RWPE2 (cell line): ENCODE data around the gene NRDC.

ENCODE experiments used
- ATAC-seq: fragments of 200-7000 bp; cut with Tn5 transposase; 3 replicates; pipeline ENCODE4 v1.9.1; 2021; ENCODE audit warnings: low read depth
- DNase-seq: peaks from one replicate; pipeline ENCODE4 v3.0.0-alpha.2; 2020; ENCODE audit warnings: low spot score
- H3K27ac ChIP-seq: fragments of 450-650 bp; 2 replicates; pipeline ENCODE4 v1.5.1; 2017; ENCODE audit warnings: mild to moderate bottlenecking; ENCODE audit not compliant: poor library complexity, severe bottlenecking
- H3K27me3 ChIP-seq: fragments of 250-450 bp; sonication (Bioruptor Pico); 2 replicates; pipeline ENCODE4 v1.5.1; 2021; ENCODE audit warnings: mild to moderate bottlenecking, moderate library complexity; ENCODE audit not compliant: insufficient read depth, poor library complexity, severe bottlenecking
- H3K36me3 ChIP-seq: fragments of 250-450 bp; sonication (Bioruptor Pico); 2 replicates; pipeline ENCODE4 v1.5.1; 2020; ENCODE audit warnings: low read depth, mild to moderate bottlenecking, moderate library complexity
- H3K4me1 ChIP-seq: fragments of 250-450 bp; sonication (Bioruptor Pico); 2 replicates; pipeline ENCODE4 v1.5.1; 2021; ENCODE audit warnings: mild to moderate bottlenecking, moderate library complexity; ENCODE audit not compliant: insufficient read depth, poor library complexity, severe bottlenecking
- H3K4me3 ChIP-seq: fragments of 250-450 bp; sonication (Bioruptor Pico); 2 replicates; pipeline ENCODE4 v1.5.1; 2021; ENCODE audit warnings: mild to moderate bottlenecking, moderate library complexity; ENCODE audit not compliant: severe bottlenecking
- H3K9me3 ChIP-seq: fragments of 250-450 bp; sonication (Bioruptor Pico); 2 replicates; pipeline ENCODE4 v1.5.1; 2021; ENCODE audit warnings: mild to moderate bottlenecking, moderate library complexity; ENCODE audit not compliant: severe bottlenecking
- TF ChIP-seq, protein P1 (sequence below): fragments of 450-650 bp; IDR thresholded peaks from one replicate; pipeline ENCODE4 v1.5.1; 2017; ENCODE audit warnings: mild to moderate bottlenecking, moderate library complexity; ENCODE audit not compliant: poor library complexity, severe bottlenecking

NRDC gene

DNA sequence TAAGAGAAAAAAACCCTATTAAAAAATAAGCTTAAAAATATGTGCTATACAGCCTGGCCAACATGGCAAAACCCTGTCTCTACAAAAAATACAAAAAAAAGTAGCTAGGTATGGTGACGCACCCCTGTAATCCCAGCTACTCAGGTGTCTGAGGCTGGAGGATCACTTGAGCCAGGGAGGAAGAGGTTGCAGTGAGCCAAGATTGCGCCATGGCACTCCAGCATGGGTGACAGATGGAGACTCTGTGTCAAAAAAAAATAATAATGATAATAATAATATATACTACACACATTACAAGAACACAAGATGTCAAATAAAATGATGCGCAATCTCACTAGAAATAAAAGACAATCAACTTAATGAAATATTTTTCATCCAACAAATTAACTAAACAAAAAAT lies 22.9 kb downstream of the NRDC start:
- Histone ChIP-seq H3K36me3 (peaks cover 37% of the 10 kb centered on the region), H3K4me1 (no peaks in the 10 kb centered on the region)

DNA sequence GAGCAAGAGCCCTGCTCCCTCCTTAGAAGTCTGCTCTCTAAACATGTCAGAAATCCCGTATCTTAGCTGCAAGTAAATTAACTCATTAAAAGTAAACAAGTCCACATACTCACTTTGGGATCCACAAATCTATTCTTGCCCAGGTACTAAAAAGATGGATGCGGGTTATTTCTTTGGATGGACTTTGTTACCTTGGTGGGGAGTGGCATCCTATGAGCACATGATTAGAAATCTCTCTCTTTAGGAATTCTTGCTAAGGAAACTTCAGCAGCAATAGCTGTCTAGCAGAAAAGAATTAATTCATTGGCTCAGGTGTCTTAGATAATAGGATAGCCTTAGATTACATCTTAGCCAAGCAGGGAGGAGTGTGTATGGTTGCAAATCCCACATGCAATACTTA lies 25.2 kb downstream of the NRDC start:
- no peak for ATAC-seq
- TF ChIP-seq, protein P1, sequence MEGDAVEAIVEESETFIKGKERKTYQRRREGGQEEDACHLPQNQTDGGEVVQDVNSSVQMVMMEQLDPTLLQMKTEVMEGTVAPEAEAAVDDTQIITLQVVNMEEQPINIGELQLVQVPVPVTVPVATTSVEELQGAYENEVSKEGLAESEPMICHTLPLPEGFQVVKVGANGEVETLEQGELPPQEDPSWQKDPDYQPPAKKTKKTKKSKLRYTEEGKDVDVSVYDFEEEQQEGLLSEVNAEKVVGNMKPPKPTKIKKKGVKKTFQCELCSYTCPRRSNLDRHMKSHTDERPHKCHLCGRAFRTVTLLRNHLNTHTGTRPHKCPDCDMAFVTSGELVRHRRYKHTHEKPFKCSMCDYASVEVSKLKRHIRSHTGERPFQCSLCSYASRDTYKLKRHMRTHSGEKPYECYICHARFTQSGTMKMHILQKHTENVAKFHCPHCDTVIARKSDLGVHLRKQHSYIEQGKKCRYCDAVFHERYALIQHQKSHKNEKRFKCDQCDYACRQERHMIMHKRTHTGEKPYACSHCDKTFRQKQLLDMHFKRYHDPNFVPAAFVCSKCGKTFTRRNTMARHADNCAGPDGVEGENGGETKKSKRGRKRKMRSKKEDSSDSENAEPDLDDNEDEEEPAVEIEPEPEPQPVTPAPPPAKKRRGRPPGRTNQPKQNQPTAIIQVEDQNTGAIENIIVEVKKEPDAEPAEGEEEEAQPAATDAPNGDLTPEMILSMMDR: no peak
- no peak overlapping the region for H3K27ac ChIP-seq

More for the DNA sequence above, 22.9 kb downstream of the NRDC start:
- TF ChIP-seq, protein P1: no peak
- DNase-seq: no peak
- Histone ChIP-seq H3K4me3 (no peak overlapping the region), H3K27me3 (no peaks in the 10 kb centered on the region), H3K9me3 (no peaks in the 10 kb centered on the region), H3K27ac (no peak overlapping the region)
- ATAC-seq: no peak

DNA sequence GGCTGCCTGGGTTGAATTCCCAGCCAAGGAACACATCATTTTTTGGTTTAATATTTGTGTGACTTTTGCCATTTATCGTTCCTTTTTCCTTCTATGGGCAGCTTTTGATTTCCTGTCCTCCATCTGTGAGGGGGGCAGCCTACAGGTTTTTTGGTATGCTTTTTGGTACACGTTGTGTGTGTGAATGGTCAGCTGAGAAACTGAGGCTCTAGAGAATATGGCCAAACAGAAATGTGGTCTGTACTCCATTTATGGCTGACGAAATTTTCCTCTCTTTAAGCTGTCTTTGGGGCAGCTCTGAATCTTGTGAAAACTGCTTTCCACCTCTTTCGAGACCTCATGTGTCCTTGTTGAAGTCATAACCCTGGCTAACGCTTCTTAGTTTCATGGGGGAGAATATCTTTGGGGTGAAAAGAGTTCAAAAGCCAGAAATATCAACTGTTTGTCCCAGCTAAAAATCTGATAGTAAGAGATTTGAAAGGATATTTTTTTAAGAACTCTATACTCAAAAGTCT lies 26.6 kb downstream of the NRDC start:
- TF ChIP-seq, protein P1: no peak
- ATAC-seq: no peak
- H3K27ac ChIP-seq: no peak overlapping the region
- DNase-seq: no peak
- peaks cover 37% of the 10 kb centered on the region for H3K36me3 ChIP-seq
- H3K4me3 ChIP-seq: no peak overlapping the region
- H3K27me3 ChIP-seq: no peaks in the 10 kb centered on the region
- no peaks in the 10 kb centered on the region for H3K9me3 ChIP-seq
- H3K4me1 ChIP-seq: no peaks in the 10 kb centered on the region

More for the DNA sequence above, 25.2 kb downstream of the NRDC start:
- no peaks in the 10 kb centered on the region for H3K4me1 ChIP-seq
- no peak overlapping the region for H3K4me3 ChIP-seq
- peaks cover 37% of the 10 kb centered on the region for H3K36me3 ChIP-seq
- DNase-seq: no peak
- no peaks in the 10 kb centered on the region for H3K27me3 ChIP-seq
- no peaks in the 10 kb centered on the region for H3K9me3 ChIP-seq

DNA sequence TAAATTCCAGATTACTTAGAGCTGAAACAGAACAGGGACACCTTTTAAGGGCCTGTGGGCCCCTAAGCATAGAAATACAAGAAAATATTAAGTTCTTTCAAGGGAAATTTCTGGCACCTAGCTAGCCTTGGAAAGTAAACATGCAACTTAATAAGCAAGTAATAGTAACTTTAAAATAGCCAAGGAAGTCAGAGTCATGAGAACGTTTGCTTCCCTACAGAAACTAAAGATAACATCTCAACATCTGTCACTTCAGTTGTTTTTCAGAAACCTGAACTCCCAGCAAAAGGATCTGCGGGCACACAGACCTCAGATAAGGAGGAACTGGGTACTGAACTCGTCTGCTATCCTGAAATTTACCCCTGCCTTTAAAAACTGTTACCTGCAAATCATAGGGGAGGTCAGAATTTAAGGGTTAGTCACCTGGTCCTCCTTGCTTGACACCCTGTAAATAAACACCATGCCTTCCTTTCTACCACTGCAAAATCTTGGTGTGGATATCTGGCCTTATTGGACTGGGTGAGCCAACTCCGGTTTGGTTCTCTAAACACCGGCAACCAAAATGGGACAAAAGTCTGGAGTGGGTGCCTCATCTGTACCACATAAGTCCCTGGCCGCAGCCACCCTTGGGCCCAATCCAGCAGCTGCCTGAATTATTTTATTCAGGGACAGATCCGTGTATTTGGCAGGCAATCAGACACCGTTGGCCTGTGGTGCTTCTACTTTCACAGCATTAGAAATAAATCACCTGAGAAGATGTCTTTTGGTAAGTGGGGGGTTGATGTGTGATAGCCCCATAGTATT lies 27.9 kb downstream of the NRDC start:
- H3K36me3 ChIP-seq: peaks cover 29% of the 10 kb centered on the region
- no peaks in the 10 kb centered on the region for H3K4me1 ChIP-seq
- H3K27ac ChIP-seq: no peak overlapping the region
- H3K27me3 ChIP-seq: no peaks in the 10 kb centered on the region
- ATAC-seq (no peak), DNase-seq (no peak)
- H3K9me3 ChIP-seq: no peaks in the 10 kb centered on the region
- TF ChIP-seq, protein P1: no peak
- H3K4me3 ChIP-seq: no peak overlapping the region

DNA sequence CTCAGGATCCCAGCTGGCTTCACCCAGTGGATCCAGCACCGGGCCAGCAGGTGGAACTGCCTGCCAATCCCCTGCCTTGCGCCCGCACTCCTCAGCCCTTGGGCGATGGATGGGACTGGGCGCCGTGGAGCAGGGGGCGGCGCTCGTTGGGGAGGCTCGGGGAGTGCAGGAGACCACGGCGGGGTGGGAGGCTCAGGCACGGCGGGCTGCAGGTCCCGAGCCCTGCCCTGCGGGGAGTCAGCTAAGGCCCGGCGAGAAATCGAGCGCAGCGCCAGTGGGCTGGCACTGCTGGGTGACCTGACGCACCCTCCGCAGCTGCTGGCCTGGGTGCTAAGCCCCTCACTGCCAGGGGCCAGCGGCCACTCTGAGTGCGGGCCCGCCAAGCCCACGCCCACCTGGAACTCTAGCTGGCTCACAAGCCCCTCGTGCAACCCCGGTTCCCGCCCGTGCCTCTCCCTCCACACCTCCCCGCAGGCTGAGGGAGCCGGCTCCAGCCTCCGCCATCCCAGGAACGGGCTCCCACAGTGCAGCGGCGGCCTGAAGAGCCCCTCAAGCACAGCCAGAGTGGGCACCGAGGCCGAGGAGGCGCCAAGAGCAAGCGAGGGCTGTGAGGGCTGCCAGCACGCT lies 31.1 kb downstream of the NRDC start:
- Histone ChIP-seq H3K9me3 (no peaks in the 10 kb centered on the region), H3K4me1 (no peaks in the 10 kb centered on the region), H3K4me3 (no peak overlapping the region), H3K27me3 (no peaks in the 10 kb centered on the region), H3K27ac (no peak overlapping the region), H3K36me3 (peaks cover 14% of the 10 kb centered on the region)
- DNase-seq (no peak), ATAC-seq (no peak)
- TF ChIP-seq, protein P1: no peak
